CD4-positive, alpha-beta T cell treated with Interleukin-6 for 4 hours (primary cell): ENCODE results near the gene SYCP2.

Experiments used
- DNase-seq: peaks from one replicate; pipeline ENCODE4 v3.0.0-alpha.2; 2020; ENCODE audit warnings: mixed read lengths

Gene SYCP2

GRCh38 chr20:59835057-59835447, 98.4 kb downstream of the SYCP2 start:
- DNase-seq = no peak

- DNase-seq = no peak
Observed at GRCh38 chr20:59832406-59833363, 100.8 kb downstream of the SYCP2 start.

GRCh38 chr20:59831916-59832270, 101.5 kb downstream of the SYCP2 start:
- DNase-seq = no peak

- no peak for DNase-seq
Observed at GRCh38 chr20:59831024-59831915, 102.2 kb downstream of the SYCP2 start.

- DNase-seq = no peak
Observed at GRCh38 chr20:59830665-59831023, 102.8 kb downstream of the SYCP2 start.

GRCh38 chr20:59829786-59830664, 103.4 kb downstream of the SYCP2 start:
- DNase-seq = no peak

- no peak for DNase-seq
Observed at GRCh38 chr20:59829054-59829785, 104.2 kb downstream of the SYCP2 start.

GRCh38 chr20:59828125-59829053, 105.0 kb downstream of the SYCP2 start:
- DNase-seq = no peak

GRCh38 chr20:59827138-59828056, 106.0 kb downstream of the SYCP2 start:
- no peak for DNase-seq

- DNase-seq = no peak
Observed at GRCh38 chr20:59825944-59826759, 107.3 kb downstream of the SYCP2 start.

- no peak for DNase-seq
Observed at GRCh38 chr20:59825563-59825920, 107.9 kb downstream of the SYCP2 start.

- DNase-seq = no peak
Observed at GRCh38 chr20:59824711-59825562, 108.5 kb downstream of the SYCP2 start.

- DNase-seq = no peak
Observed at GRCh38 chr20:59823491-59824259, 109.8 kb downstream of the SYCP2 start.

- no peak for DNase-seq
Observed at GRCh38 chr20:59823030-59823423, 110.4 kb downstream of the SYCP2 start.

GRCh38 chr20:59822291-59823029, 111.0 kb downstream of the SYCP2 start:
- DNase-seq = no peak

- no peak for DNase-seq
Observed at GRCh38 chr20:59821788-59822187, 111.6 kb downstream of the SYCP2 start.
